SK-N-SH treated with all-trans-retinoic acid at 6 μM for 48 hours (cell line): Measurements from ENCODE around the gene ZBTB33.

Source experiments
- ATAC-seq: fragments of 200-7000 bp; cut with Tn5 transposase; 3 replicates; pipeline ENCODE4 v1.9.1; 2020; ENCODE audit warnings: mild to moderate bottlenecking, moderate library complexity
- ARNTL ChIP-seq: fragments of 450-650 bp; formaldehyde crosslinking; IDR thresholded peaks from 2 replicates; pipeline ENCODE4 v1.5.0; 2020; ENCODE audit warnings: low read depth, mild to moderate bottlenecking, moderate library complexity, borderline replicate concordance
- BACH2 ChIP-seq: fragments of 250-450 bp; sonication (Bioruptor Pico); IDR thresholded peaks from 2 replicates; pipeline ENCODE4 v1.9.0; 2021; ENCODE audit warnings: mild to moderate bottlenecking, borderline replicate concordance
- CREB5 ChIP-seq: fragments of 250-450 bp; sonication (Bioruptor Pico); IDR thresholded peaks from 2 replicates; pipeline ENCODE4 v1.5.1; 2020; ENCODE audit warnings: low read depth, mild to moderate bottlenecking, moderate library complexity
- CSDC2 ChIP-seq: fragments of 250-450 bp; sonication (Bioruptor Pico); IDR thresholded peaks from 2 replicates; pipeline ENCODE4 v1.5.0; 2020; ENCODE audit warnings: mild to moderate bottlenecking, moderate library complexity
- CSRNP3 ChIP-seq: fragments of 250-450 bp; sonication (Bioruptor Pico); IDR thresholded peaks from 2 replicates; pipeline ENCODE4 v1.5.1; 2021; ENCODE audit warnings: mild to moderate bottlenecking, moderate library complexity
- ESRRG ChIP-seq: fragments of 250-450 bp; sonication (Bioruptor Pico); IDR thresholded peaks from 2 replicates; pipeline ENCODE4 v1.6.1; 2021; ENCODE audit warnings: mild to moderate bottlenecking
- GLIS3 ChIP-seq: fragments of 250-450 bp; sonication (Bioruptor Pico); IDR thresholded peaks from 2 replicates; pipeline ENCODE4 v1.5.0; 2020; ENCODE audit warnings: mild to moderate bottlenecking, moderate library complexity
- ISL1 ChIP-seq: fragments of 250-450 bp; sonication (Bioruptor Pico); IDR thresholded peaks from 2 replicates; pipeline ENCODE4 v2.1.2; 2022; ENCODE audit warnings: mild to moderate bottlenecking, moderate library complexity
- OSR1 ChIP-seq: fragments of 250-450 bp; sonication (Bioruptor Pico); IDR thresholded peaks from 2 replicates; pipeline ENCODE4 v1.8.0; 2022; ENCODE audit warnings: moderate library complexity, mild to moderate bottlenecking, inconsistent platforms
- PATZ1 ChIP-seq: fragments of 250-450 bp; sonication (Bioruptor Pico); IDR thresholded peaks from 2 replicates; pipeline ENCODE4 v1.8.0; 2020; ENCODE audit warnings: mild to moderate bottlenecking, moderate library complexity, borderline replicate concordance
- POU6F1 ChIP-seq: fragments of 250-450 bp; sonication (Bioruptor Pico); IDR thresholded peaks from 2 replicates; pipeline ENCODE4 v1.8.0; 2021; ENCODE audit warnings: low read depth, mild to moderate bottlenecking, moderate library complexity, borderline replicate concordance
- PPARA ChIP-seq: fragments of 250-450 bp; sonication (Bioruptor Pico); IDR thresholded peaks from 2 replicates; pipeline ENCODE4 v1.5.0; 2020; ENCODE audit warnings: mild to moderate bottlenecking, borderline replicate concordance
- RARB ChIP-seq: fragments of 250-450 bp; sonication (Bioruptor Pico); IDR thresholded peaks from 2 replicates; pipeline ENCODE4 v1.8.0; 2021; ENCODE audit warnings: mild to moderate bottlenecking, moderate library complexity
- SNAI2 ChIP-seq: fragments of 250-450 bp; sonication (Bioruptor Pico); IDR thresholded peaks from 2 replicates; pipeline ENCODE4 v1.5.0; 2020; ENCODE audit warnings: mild to moderate bottlenecking, moderate library complexity
- TCF4 ChIP-seq: fragments of 250-450 bp; sonication (Bioruptor Pico); IDR thresholded peaks from 2 replicates; pipeline ENCODE4 v1.8.0; 2021; ENCODE audit warnings: mild to moderate bottlenecking, moderate library complexity, borderline replicate concordance
- TOX ChIP-seq: fragments of 250-450 bp; sonication (Bioruptor Pico); IDR thresholded peaks from 2 replicates; pipeline ENCODE4 v1.8.0; 2021; ENCODE audit warnings: mild to moderate bottlenecking, moderate library complexity, borderline replicate concordance
- TSHZ2 ChIP-seq: fragments of 250-450 bp; sonication (Bioruptor Pico); IDR thresholded peaks from 2 replicates; pipeline ENCODE4 v1.5.0; 2020; ENCODE audit warnings: mild to moderate bottlenecking, moderate library complexity
- ZC3H10 ChIP-seq: fragments of 250-450 bp; sonication (Bioruptor Pico); IDR thresholded peaks from 2 replicates; pipeline ENCODE4 v1.5.1; 2021; ENCODE audit warnings: mild to moderate bottlenecking, moderate library complexity
- ZFP3 ChIP-seq: fragments of 250-450 bp; sonication (Bioruptor Pico); IDR thresholded peaks from 2 replicates; pipeline ENCODE4 v1.5.0; 2020; ENCODE audit warnings: mild to moderate bottlenecking, moderate library complexity
- ZFP30 ChIP-seq: fragments of 450-650 bp; formaldehyde crosslinking; IDR thresholded peaks from 2 replicates; pipeline ENCODE4 v1.5.0; 2022; ENCODE audit warnings: mild to moderate bottlenecking, moderate library complexity
- ZNF565 ChIP-seq: fragments of 450-650 bp; formaldehyde crosslinking; conservative IDR thresholded peaks from 2 replicates; pipeline ENCODE4 v1.5.0; 2020; ENCODE audit warnings: low read depth, mild to moderate bottlenecking, moderate library complexity
- ZNF70 ChIP-seq: fragments of 450-650 bp; formaldehyde crosslinking; IDR thresholded peaks from 2 replicates; pipeline ENCODE4 v1.5.0; 2020; ENCODE audit warnings: mild to moderate bottlenecking, moderate library complexity
- ZNF8 ChIP-seq: fragments of 450-650 bp; formaldehyde crosslinking; IDR thresholded peaks from 2 replicates; pipeline ENCODE4 v1.5.0; 2020; ENCODE audit warnings: mild to moderate bottlenecking, moderate library complexity

The ZBTB33 gene

GRCh38 chrX:120286733-120287512 is 36.3 kb downstream of the ZBTB33 start:
- TF ChIP-seq TCF4 (CRISPR knock-in tag) (no peak), CSRNP3 (CRISPR knock-in tag) (no peak), OSR1 (CRISPR knock-in tag) (no peak), ZFP30 (CRISPR knock-in tag) (no peak), ZNF565 (CRISPR knock-in tag) (no peak), ARNTL (no peak), SNAI2 (no peak), ESRRG (CRISPR knock-in tag) (no peak), PATZ1 (CRISPR knock-in tag) (no peak), ZNF70 (no peak), CREB5 (CRISPR knock-in tag) (no peak), GLIS3 (no peak), ZC3H10 (CRISPR knock-in tag) (no peak), ZFP3 (CRISPR knock-in tag) (no peak)
- ATAC-seq: no peak

GRCh38 chrX:120287513-120288112 is 37.0 kb downstream of the ZBTB33 start:
- ATAC-seq: no peak
- TF ChIP-seq RARB (no peak), ZNF565 (CRISPR knock-in tag) (no peak), ZFP3 (CRISPR knock-in tag) (no peak), ZNF8 (no peak), PATZ1 (CRISPR knock-in tag) (no peak), CSRNP3 (CRISPR knock-in tag) (no peak), SNAI2 (no peak), ZFP30 (CRISPR knock-in tag) (no peak), PPARA (no peak), ARNTL (no peak), CSDC2 (CRISPR knock-in tag) (no peak), POU6F1 (CRISPR knock-in tag) (no peak), ESRRG (CRISPR knock-in tag) (no peak), ISL1 (no peak), BACH2 (CRISPR knock-in tag) (no peak), ZNF70 (no peak), TOX (CRISPR knock-in tag) (no peak), OSR1 (CRISPR knock-in tag) (no peak), GLIS3 (no peak), TSHZ2 (CRISPR knock-in tag) (no peak)
